ENCODE results near the gene TFAP2C. TPM values are rescaled to one million over a fixed set of nuclear protein-coding genes. Genes with fewer than 3 reads are reported as not detected.

Gene TFAP2C
- total and polyA plus RNA-seq, 2 experiments from 2014 or later, result 12.3 to 19.0 TPM

DNA sequence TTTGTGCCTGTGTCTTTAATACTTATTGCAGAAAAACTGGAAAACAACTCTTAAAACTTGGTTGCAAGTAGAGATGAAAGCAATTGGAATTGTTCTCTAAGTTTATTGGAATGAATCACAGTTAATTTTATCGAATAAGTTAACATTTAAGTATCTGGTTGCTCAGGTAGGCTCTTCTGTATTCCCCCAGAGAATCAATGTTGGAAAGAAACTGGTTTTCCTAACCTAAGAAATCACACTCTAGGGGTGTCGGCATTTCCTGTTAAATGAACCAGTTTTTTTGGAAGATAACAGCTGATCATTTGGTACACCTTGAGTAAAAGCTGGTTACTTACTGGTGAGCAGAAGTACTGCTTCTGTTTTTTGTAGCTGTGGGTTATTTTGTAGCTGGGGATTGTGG, 5.2 kb downstream of the TFAP2C start:
- Histone ChIP-seq H3K27ac (no peak overlapping the region), H4K20me1 (ENCODE audit: insufficient read depth) (no peaks in the 10 kb centered on the region), H3K36me3 (ENCODE audit: low read depth) (peaks cover 45% of the 10 kb centered on the region), H3K27me3 (replicated peaks; ENCODE audit: insufficient read depth) (no peaks in the 10 kb centered on the region), H3K4me2 (ENCODE audit: unreplicated experiment) (no peak overlapping the region), H3K9ac (no peak overlapping the region), H3K9me2 (ENCODE audit: insufficient read depth) (no peaks in the 10 kb centered on the region), H3K4me1 (ENCODE audit: insufficient read depth) (peaks cover 38% of the 10 kb centered on the region), H3F3A (ENCODE audit: insufficient read depth) (peaks cover 56% of the 10 kb centered on the region), H3K4me3 (no peak overlapping the region), H2AFZ (no peak overlapping the region), H3K9me3 (ENCODE audit: low read depth) (no peaks in the 10 kb centered on the region), H3K79me2 (ENCODE audit: insufficient read depth) (peaks cover 61% of the 10 kb centered on the region)
- WGBS, 2 experiments (ENCODE audit: low coverage in 1 of 2, low lambda C conversion rate in 2 of 2, missing lambda C conversion rate in 2 of 2), result 99 to 100% methylated on average over 2 of the region's 2 CpGs
- DNase-seq, result no peak
- TF ChIP-seq EZH2 (IDR thresholded peaks at IDR 0.05; ENCODE audit: insufficient read depth, poor library complexity, severe bottlenecking) (no peak), EZH2phosphoT487 (IDR thresholded peaks at IDR 0.05; ENCODE audit: insufficient read depth, low read depth) (no peak)
- in situ Hi-C loops (cut with MboI), result no loop called here

GRCh38 chr20:56634735-56635385, 5.8 kb downstream of the TFAP2C start:
- Histone ChIP-seq H3K79me2 (ENCODE audit: insufficient read depth) (peaks cover 55% of the 10 kb centered on the region), H3K27ac (no peak overlapping the region), H3F3A (ENCODE audit: insufficient read depth) (peaks cover 57% of the 10 kb centered on the region), H2AFZ (no peak overlapping the region), H4K20me1 (ENCODE audit: insufficient read depth) (no peaks in the 10 kb centered on the region), H3K36me3 (ENCODE audit: low read depth) (peaks cover 51% of the 10 kb centered on the region), H3K4me3 (no peak overlapping the region), H3K4me1 (ENCODE audit: insufficient read depth) (peaks cover 38% of the 10 kb centered on the region), H3K9ac (no peak overlapping the region), H3K4me2 (ENCODE audit: unreplicated experiment) (no peak overlapping the region), H3K9me2 (ENCODE audit: insufficient read depth) (no peaks in the 10 kb centered on the region), H3K27me3 (replicated peaks; ENCODE audit: insufficient read depth) (no peaks in the 10 kb centered on the region), H3K9me3 (ENCODE audit: low read depth) (no peaks in the 10 kb centered on the region)
- in situ Hi-C loops (cut with MboI), result no loop called here
- no peak for DNase-seq
- TF ChIP-seq EZH2phosphoT487 (IDR thresholded peaks at IDR 0.05; ENCODE audit: insufficient read depth, low read depth) (no peak), EZH2 (IDR thresholded peaks at IDR 0.05; ENCODE audit: insufficient read depth, poor library complexity, severe bottlenecking) (no peak)
- WGBS, 2 experiments (ENCODE audit: low coverage in 1 of 2, low lambda C conversion rate in 2 of 2, missing lambda C conversion rate in 2 of 2), result 96 to 98% methylated on average over 13 of the region's 13 CpGs

GRCh38 chr20:56636716-56637115, 7.6 kb downstream of the TFAP2C start:
- in situ Hi-C loops (cut with MboI), result no loop called here
- TF ChIP-seq EZH2 (IDR thresholded peaks at IDR 0.05; ENCODE audit: insufficient read depth, poor library complexity, severe bottlenecking), result no peak
- TF ChIP-seq EZH2phosphoT487 (IDR thresholded peaks at IDR 0.05; ENCODE audit: insufficient read depth, low read depth), result no peak
- Histone ChIP-seq H3K4me1 (ENCODE audit: insufficient read depth) (peaks cover 31% of the 10 kb centered on the region), H4K20me1 (ENCODE audit: insufficient read depth) (no peaks in the 10 kb centered on the region), H3K27me3 (replicated peaks; ENCODE audit: insufficient read depth) (no peaks in the 10 kb centered on the region), H3K9me3 (ENCODE audit: low read depth) (no peaks in the 10 kb centered on the region), H3K9me2 (ENCODE audit: insufficient read depth) (no peaks in the 10 kb centered on the region), H2AFZ (peak overlapping the region; percentile 18), H3K79me2 (ENCODE audit: insufficient read depth) (peaks cover 38% of the 10 kb centered on the region), H3K27ac (peak overlapping the region; percentile 74), H3K36me3 (ENCODE audit: low read depth) (peaks cover 57% of the 10 kb centered on the region), H3K4me3 (peak overlapping the region; percentile 43; the same call in 1 of the 2 replicates), H3K9ac (peak overlapping the region; percentile 27), H3K4me2 (ENCODE audit: unreplicated experiment) (peak overlapping the region; percentile 76), H3F3A (ENCODE audit: insufficient read depth) (peaks cover 55% of the 10 kb centered on the region)
- DNase-seq, result peak; percentile 93
- 2 to 4% methylated on average over 3 of the region's 3 CpGs for WGBS, 2 experiments (ENCODE audit: low coverage in 1 of 2, low lambda C conversion rate in 2 of 2, missing lambda C conversion rate in 2 of 2)

GRCh38 chr20:56637576-56637975, 8.5 kb downstream of the TFAP2C start:
- peak overlapping the region; percentile 76 for H3K4me2 ChIP-seq (ENCODE audit: unreplicated experiment)
- H3K36me3 ChIP-seq (ENCODE audit: low read depth), result peaks cover 55% of the 10 kb centered on the region
- WGBS, 2 experiments (ENCODE audit: low coverage in 1 of 2, low lambda C conversion rate in 2 of 2, missing lambda C conversion rate in 2 of 2), result 79 to 81% methylated on average over 10 of the region's 10 CpGs
- H3K27ac ChIP-seq, result peak overlapping the region; percentile 74
- no peak overlapping the region for H2AFZ ChIP-seq
- peaks cover 46% of the 10 kb centered on the region for H3F3A ChIP-seq (ENCODE audit: insufficient read depth)
- H3K9ac ChIP-seq, result no peak overlapping the region
- DNase-seq, result no peak
- in situ Hi-C loops (cut with MboI), result no loop called here
- H4K20me1 ChIP-seq (ENCODE audit: insufficient read depth), result no peaks in the 10 kb centered on the region
- H3K4me3 ChIP-seq, result no peak overlapping the region
- no peaks in the 10 kb centered on the region for H3K9me3 ChIP-seq (ENCODE audit: low read depth)
- no peaks in the 10 kb centered on the region for H3K9me2 ChIP-seq (ENCODE audit: insufficient read depth)
- TF ChIP-seq EZH2phosphoT487 (IDR thresholded peaks at IDR 0.05; ENCODE audit: insufficient read depth, low read depth), result no peak
- TF ChIP-seq EZH2 (IDR thresholded peaks at IDR 0.05; ENCODE audit: insufficient read depth, poor library complexity, severe bottlenecking), result no peak
- peaks cover 24% of the 10 kb centered on the region for H3K4me1 ChIP-seq (ENCODE audit: insufficient read depth)
- peaks cover 30% of the 10 kb centered on the region for H3K79me2 ChIP-seq (ENCODE audit: insufficient read depth)
- H3K27me3 ChIP-seq (replicated peaks; ENCODE audit: insufficient read depth), result no peaks in the 10 kb centered on the region

Measured in GM23248 (cell line).